Astrocyte of the spinal cord (primary cell): Measurements from ENCODE around the gene OXSR1.

Experiments
- DNase-seq: peaks from one replicate; pipeline ENCODE4 v3.0.0; 2011; ENCODE audit warnings: low read depth, low spot score
- H3K4me3 ChIP-seq: 2 replicates; pipeline ENCODE4 v1.5.1; 2011; ENCODE audit warnings: low read depth, mild to moderate bottlenecking, low read length, moderate library complexity
- CTCF ChIP-seq: IDR thresholded peaks from 2 replicates; pipeline ENCODE4 v1.5.1; 2012; ENCODE audit warnings: low read depth, mild to moderate bottlenecking, low read length, inconsistent platforms
- in situ Hi-C: cut with HindIII; loops from 2 replicates; pipeline ENCODE4 v1.10.0; 2017; ENCODE audit warnings: low sequenced_read_pairs

Gene OXSR1

GRCh38 chr3:38153221-38153620 is 12.1 kb upstream of the OXSR1 start:
- in situ Hi-C loops = no loop called here
- no peak for TF ChIP-seq CTCF
- no peak for DNase-seq
- H3K4me3 ChIP-seq = no peak overlapping the region

GRCh38 chr3:38154033-38154494 is 11.3 kb upstream of the OXSR1 start:
- H3K4me3 ChIP-seq = no peak overlapping the region
- no peak for TF ChIP-seq CTCF
- in situ Hi-C loops = no loop called here
- DNase-seq = no peak

GRCh38 chr3:38154625-38155255 is 10.6 kb upstream of the OXSR1 start:
- no peak for DNase-seq
- no peak overlapping the region for H3K4me3 ChIP-seq
- in situ Hi-C loops = no loop called here
- no peak for TF ChIP-seq CTCF

- TF ChIP-seq CTCF = no peak
- DNase-seq = no peak
- in situ Hi-C loops = no loop called here
- H3K4me3 ChIP-seq = no peak overlapping the region
Observed at GRCh38 chr3:38155825-38156224, 9.5 kb upstream of the OXSR1 start.

DNA sequence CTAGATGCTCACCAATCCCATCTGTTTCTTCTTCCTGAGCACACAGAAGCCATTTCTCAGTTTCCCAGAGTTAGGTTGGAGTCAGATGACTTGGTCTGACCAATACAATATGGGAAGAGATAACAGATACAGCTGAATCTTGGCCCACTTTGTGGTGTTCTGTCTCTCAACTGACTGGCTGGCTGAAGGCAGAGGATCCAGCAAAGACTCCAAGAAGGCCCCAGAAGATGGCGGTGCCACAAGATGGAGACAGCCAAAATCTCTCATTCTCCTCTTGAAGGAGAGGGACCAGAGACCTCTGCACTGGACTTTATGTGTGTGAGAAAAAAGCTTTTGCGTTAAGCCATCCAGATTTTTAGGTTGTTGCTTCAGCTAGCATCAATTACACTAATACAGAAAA is 8.2 kb upstream of the OXSR1 start:
- in situ Hi-C loops = no loop called here
- TF ChIP-seq CTCF = no peak
- DNase-seq = no peak
- no peak overlapping the region for H3K4me3 ChIP-seq

- in situ Hi-C loops = no loop called here
- no peak overlapping the region for H3K4me3 ChIP-seq
- no peak for TF ChIP-seq CTCF
- DNase-seq = no peak
Observed at GRCh38 chr3:38157595-38157994, 7.7 kb upstream of the OXSR1 start.
